Measurements from ENCODE around the gene ST8SIA2. TPM values are rescaled to one million over a fixed set of nuclear protein-coding genes. Genes with fewer than 3 reads are reported as not detected.

Gene ST8SIA2
- total and polyA plus RNA-seq, 3 donors from 2014 or later = 0.12 to 0.31 (median 0.24) TPM

DNA sequence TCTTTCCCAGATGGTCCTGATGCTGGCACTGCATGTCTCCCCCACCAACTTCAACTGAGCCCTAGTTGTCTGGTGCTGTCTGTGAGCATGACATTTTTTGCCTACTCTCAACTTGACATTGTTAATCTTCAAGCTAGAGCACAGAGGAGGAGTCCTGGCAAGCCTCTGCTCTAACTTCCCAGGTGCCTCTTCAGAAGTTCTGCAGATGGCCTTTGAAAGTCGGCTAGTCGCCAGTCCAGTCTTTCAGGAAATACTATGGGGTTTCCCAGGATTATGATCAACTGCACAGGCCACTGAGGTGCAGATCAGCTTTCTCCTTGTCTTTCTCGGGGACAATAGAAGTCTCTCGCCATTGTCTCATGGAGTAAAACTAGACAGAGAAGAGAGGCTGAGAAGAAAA, 86.7 kb downstream of the ST8SIA2 start:
- no peak overlapping the region for H3K4me3 ChIP-seq
- DNase-seq = no peak
- no peaks in the 10 kb centered on the region for H3K9me3 ChIP-seq
- H3K27ac ChIP-seq = no peak overlapping the region
- intact Hi-C loops (cut with DNase I; ENCODE audit: low total_unique reads) = no loop called here
- H3K27me3 ChIP-seq = no peaks in the 10 kb centered on the region
- H3K36me3 ChIP-seq (ENCODE audit: low read depth, missing control alignments) = no peaks in the 10 kb centered on the region
- WGBS, 2 donors = 89 to 92% methylated on average over 4 of the region's 4 CpGs
- H3K4me1 ChIP-seq = no peaks in the 10 kb centered on the region
- no peak for TF ChIP-seq POLR2A (IDR thresholded peaks at IDR 0.05)
- TF ChIP-seq, protein P1, sequence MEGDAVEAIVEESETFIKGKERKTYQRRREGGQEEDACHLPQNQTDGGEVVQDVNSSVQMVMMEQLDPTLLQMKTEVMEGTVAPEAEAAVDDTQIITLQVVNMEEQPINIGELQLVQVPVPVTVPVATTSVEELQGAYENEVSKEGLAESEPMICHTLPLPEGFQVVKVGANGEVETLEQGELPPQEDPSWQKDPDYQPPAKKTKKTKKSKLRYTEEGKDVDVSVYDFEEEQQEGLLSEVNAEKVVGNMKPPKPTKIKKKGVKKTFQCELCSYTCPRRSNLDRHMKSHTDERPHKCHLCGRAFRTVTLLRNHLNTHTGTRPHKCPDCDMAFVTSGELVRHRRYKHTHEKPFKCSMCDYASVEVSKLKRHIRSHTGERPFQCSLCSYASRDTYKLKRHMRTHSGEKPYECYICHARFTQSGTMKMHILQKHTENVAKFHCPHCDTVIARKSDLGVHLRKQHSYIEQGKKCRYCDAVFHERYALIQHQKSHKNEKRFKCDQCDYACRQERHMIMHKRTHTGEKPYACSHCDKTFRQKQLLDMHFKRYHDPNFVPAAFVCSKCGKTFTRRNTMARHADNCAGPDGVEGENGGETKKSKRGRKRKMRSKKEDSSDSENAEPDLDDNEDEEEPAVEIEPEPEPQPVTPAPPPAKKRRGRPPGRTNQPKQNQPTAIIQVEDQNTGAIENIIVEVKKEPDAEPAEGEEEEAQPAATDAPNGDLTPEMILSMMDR (IDR thresholded peaks at IDR 0.05) = no peak

DNA sequence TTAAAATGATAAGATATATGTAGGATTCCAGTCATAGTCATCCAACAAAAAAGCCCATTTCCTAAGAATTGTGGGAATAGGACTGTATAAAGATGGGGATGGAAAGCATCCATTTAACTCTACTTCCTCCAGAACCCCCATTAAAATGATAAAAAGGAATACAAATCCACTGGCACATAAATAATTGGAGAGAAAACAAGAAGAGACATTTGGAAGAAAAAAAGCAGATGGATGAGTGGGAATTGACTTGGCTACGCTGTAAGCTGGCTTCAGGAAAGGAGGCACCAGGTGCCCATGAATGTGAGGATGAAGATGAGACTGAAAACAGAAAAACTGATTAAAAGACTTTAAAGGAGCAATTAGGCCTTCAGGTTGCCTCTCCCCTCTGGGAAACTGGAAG, 91.8 kb downstream of the ST8SIA2 start:
- Histone ChIP-seq H3K27ac (no peak overlapping the region), H3K4me1 (no peaks in the 10 kb centered on the region), H3K27me3 (no peaks in the 10 kb centered on the region), H3K36me3 (ENCODE audit: low read depth, missing control alignments) (no peaks in the 10 kb centered on the region), H3K4me3 (no peak overlapping the region), H3K9me3 (no peaks in the 10 kb centered on the region)
- 67 to 96% methylated on average over 1 of the region's 1 CpG for WGBS, 2 donors
- no peak for TF ChIP-seq POLR2A (IDR thresholded peaks at IDR 0.05)
- intact Hi-C loops (cut with DNase I; ENCODE audit: low total_unique reads) = no loop called here
- DNase-seq = no peak

DNA sequence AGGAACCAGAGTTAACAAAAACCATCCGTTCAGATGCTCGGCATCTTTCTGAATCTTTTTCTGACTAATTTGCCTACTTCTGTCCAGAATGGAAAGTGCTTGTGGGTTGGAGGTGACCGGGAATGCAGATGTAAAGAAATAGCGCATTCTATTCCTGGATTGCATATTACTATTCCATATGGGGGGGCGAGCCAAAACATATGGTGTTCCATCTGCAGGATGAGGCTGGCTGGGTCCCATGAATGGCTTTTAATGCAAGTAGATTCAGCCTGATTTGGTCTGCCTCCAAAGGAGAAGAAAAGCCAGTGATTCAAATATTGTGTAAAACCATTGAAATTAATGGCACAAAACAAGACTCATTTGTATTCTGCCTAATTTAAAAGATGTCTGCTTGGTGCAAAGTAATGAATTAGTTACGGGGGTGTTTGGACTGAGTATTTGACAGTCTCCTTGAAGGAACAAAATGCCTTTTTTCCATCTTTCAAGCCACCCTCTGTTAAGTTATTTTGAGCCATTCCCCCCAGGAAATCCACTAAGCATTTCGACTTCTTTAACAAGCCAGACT, 99.0 kb downstream of the ST8SIA2 start:
- no peak for TF ChIP-seq POLR2A (IDR thresholded peaks at IDR 0.05)
- TF ChIP-seq, protein P1 (IDR thresholded peaks at IDR 0.05) = no peak
- Histone ChIP-seq H3K9me3 (no peaks in the 10 kb centered on the region), H3K27me3 (no peaks in the 10 kb centered on the region), H3K36me3 (ENCODE audit: low read depth, missing control alignments) (no peaks in the 10 kb centered on the region), H3K4me1 (no peaks in the 10 kb centered on the region), H3K4me3 (no peak overlapping the region), H3K27ac (no peak overlapping the region)
- WGBS, 2 donors = 80 to 83% methylated on average over 7 of the region's 7 CpGs
- no peak for DNase-seq
- intact Hi-C loops (cut with DNase I; ENCODE audit: low total_unique reads) = no loop called here

DNA sequence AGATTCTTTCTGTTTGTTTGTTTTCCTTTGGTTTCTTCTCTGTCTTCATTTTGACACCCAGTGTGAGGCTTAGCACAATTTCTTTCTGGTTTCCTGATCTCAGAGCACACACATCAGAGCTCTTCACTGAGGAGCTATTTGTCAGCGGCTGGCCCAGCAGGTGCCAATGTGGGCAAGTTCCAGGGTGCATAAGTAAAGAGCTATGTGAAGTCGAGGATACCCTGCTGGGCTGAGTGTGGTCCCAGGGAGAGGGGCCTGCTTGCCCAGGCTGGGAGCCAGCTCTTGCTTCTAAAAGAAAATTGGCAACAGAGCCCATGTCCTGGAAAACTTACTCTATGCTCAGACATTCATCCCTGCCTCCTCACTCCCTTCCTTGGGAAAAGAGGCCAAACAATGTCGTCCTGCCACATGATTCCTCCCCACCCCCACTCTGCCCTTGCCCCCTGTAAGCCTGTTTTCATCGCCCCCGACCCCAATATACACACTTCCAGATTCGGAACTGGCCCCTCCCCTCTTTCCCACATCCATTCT, 101.2 kb downstream of the ST8SIA2 start:
- H3K4me1 ChIP-seq = no peaks in the 10 kb centered on the region
- no peak for TF ChIP-seq POLR2A (IDR thresholded peaks at IDR 0.05)
- TF ChIP-seq, protein P1 (IDR thresholded peaks at IDR 0.05) = no peak
- intact Hi-C loops (cut with DNase I; ENCODE audit: low total_unique reads) = no loop called here
- no peak for DNase-seq
- no peaks in the 10 kb centered on the region for H3K36me3 ChIP-seq (ENCODE audit: low read depth, missing control alignments)
- WGBS, 2 donors = 50 to 57% methylated on average over 6 of the region's 6 CpGs
- no peaks in the 10 kb centered on the region for H3K9me3 ChIP-seq
- no peak overlapping the region for H3K27ac ChIP-seq
- no peak overlapping the region for H3K4me3 ChIP-seq
- no peaks in the 10 kb centered on the region for H3K27me3 ChIP-seq

DNA sequence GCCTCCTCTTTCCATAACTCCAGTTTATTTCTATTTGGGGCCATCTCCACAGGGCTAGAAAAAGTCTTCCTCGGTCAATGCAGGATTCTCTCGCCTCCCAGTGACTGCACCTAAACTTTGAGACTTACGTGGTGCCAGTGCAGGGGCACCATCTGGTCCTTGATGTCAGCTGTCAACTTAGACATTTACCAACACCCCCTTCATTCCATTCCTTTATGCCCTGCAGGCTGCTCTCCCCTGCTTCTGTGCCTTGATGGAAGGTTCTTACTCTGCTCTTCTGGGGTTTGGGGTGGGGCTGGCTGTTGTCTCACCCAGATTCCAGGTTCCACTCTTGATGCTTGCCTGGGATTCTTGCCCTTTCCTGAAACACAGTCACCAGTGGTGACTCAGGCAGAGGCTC, 101.8 kb downstream of the ST8SIA2 start:
- Histone ChIP-seq H3K36me3 (ENCODE audit: low read depth, missing control alignments) (no peaks in the 10 kb centered on the region), H3K27ac (no peak overlapping the region), H3K4me1 (no peaks in the 10 kb centered on the region), H3K4me3 (no peak overlapping the region), H3K27me3 (no peaks in the 10 kb centered on the region), H3K9me3 (no peaks in the 10 kb centered on the region)
- no peak for DNase-seq
- intact Hi-C loops (cut with DNase I; ENCODE audit: low total_unique reads) = no loop called here
- 85 to 91% methylated on average over 3 of the region's 3 CpGs for WGBS, 2 donors
- TF ChIP-seq, protein P1 (IDR thresholded peaks at IDR 0.05) = no peak
- no peak for TF ChIP-seq POLR2A (IDR thresholded peaks at IDR 0.05)
